Liver (tissue), 9 donors: Measurements from ENCODE around the gene FAN1. TPM values are rescaled to one million over a fixed set of nuclear protein-coding genes. Genes with fewer than 3 reads are reported as not detected.

ENCODE experiments used
- DNase-seq: peaks from one replicate; pipeline ENCODE4 v3.0.0-alpha.2; 2017; ENCODE audit warnings: low spot score
- H3K27ac ChIP-seq, 2 donors: one replicate each; pipeline ENCODE4 v1.7.0; 2013; ENCODE audit warnings: inconsistent platforms in 2 of 2, low read length in 2 of 2, control low read depth in 1 of 2, low read depth in 1 of 2, mild to moderate bottlenecking in 1 of 2
- H3K27me3 ChIP-seq, 4 donors: one replicate each; pipeline versions ENCODE4 v1.6.1 to v1.7.0; 2013; ENCODE audit warnings: low read length in 3 of 4, inconsistent platforms in 1 of 4, mild to moderate bottlenecking in 1 of 4, moderate library complexity in 1 of 4; ENCODE audit not compliant: control insufficient read depth in 4 of 4, insufficient read depth in 4 of 4
- H3K36me3 ChIP-seq, 4 donors: one replicate each; pipeline versions ENCODE4 v1.6.1 to v1.7.0; 2013; ENCODE audit warnings: low read length in 3 of 4, mild to moderate bottlenecking in 3 of 4, low read depth in 1 of 4, moderate library complexity in 1 of 4; ENCODE audit not compliant: control insufficient read depth in 4 of 4, insufficient read depth in 3 of 4
- H3K4me1 ChIP-seq, 4 donors: one replicate each; pipeline versions ENCODE4 v1.6.1 to v1.7.0; 2013; ENCODE audit warnings: low read length in 3 of 4, mild to moderate bottlenecking in 3 of 4, moderate library complexity in 1 of 4; ENCODE audit not compliant: control insufficient read depth in 4 of 4, insufficient read depth in 4 of 4
- H3K4me3 ChIP-seq, 3 donors: one replicate each; pipeline versions ENCODE4 v1.6.1 to v1.7.0; 2013; ENCODE audit warnings: low read length in 3 of 3, control low read depth in 1 of 3, low read depth in 1 of 3, mild to moderate bottlenecking in 1 of 3
- H3K9ac ChIP-seq, 2 donors: one replicate each; pipeline ENCODE4 v1.7.0; 2013; ENCODE audit warnings: low read length in 2 of 2, mild to moderate bottlenecking in 2 of 2, moderate library complexity in 2 of 2, control low read depth in 1 of 2, low read depth in 1 of 2
- H3K9me3 ChIP-seq, 4 donors: one replicate each; pipeline versions ENCODE4 v1.6.1 to v1.7.0; 2013; ENCODE audit warnings: low read length in 3 of 4; ENCODE audit not compliant: control insufficient read depth in 4 of 4
- EGR1 ChIP-seq, 2 donors: IDR thresholded peaks; 2 replicates each; pipeline ENCODE4 v1.6.1; 2016 to 2018; ENCODE audit warnings: antibody characterized with exemption in 2 of 2, low read depth in 2 of 2
- FOXA1 ChIP-seq: IDR thresholded peaks from 2 replicates; pipeline ENCODE4 v1.6.1; 2016; ENCODE audit warnings: antibody characterized with exemption
- FOXA2 ChIP-seq: IDR thresholded peaks from 2 replicates; pipeline ENCODE4 v1.6.1; 2016; ENCODE audit warnings: antibody characterized with exemption
- HNF4A ChIP-seq, 2 donors: conservative IDR thresholded peaks; 2 replicates each; pipeline ENCODE4 v1.6.1; 2016; ENCODE audit warnings: antibody characterized with exemption in 2 of 2, mild to moderate bottlenecking in 2 of 2
- HNF4G ChIP-seq: IDR thresholded peaks from 2 replicates; pipeline ENCODE4 v1.6.1; 2016; ENCODE audit warnings: antibody characterized with exemption
- JUND ChIP-seq, 2 donors: IDR thresholded peaks; 2 replicates each; pipeline ENCODE4 v1.6.1; 2016; ENCODE audit warnings: antibody characterized with exemption in 2 of 2
- NR2F2 ChIP-seq: IDR thresholded peaks from 2 replicates; pipeline ENCODE4 v1.6.1; 2016; ENCODE audit warnings: antibody characterized with exemption
- RAD21 ChIP-seq, 2 donors: IDR thresholded peaks; 2 replicates each; pipeline ENCODE4 v1.6.1; 2016; ENCODE audit warnings: antibody characterized with exemption in 2 of 2, mild to moderate bottlenecking in 2 of 2
- RXRA ChIP-seq, 2 donors: IDR thresholded peaks; 2 replicates each; pipeline ENCODE4 v1.6.1; 2017 to 2018; ENCODE audit warnings: antibody characterized with exemption in 2 of 2, mild to moderate bottlenecking in 1 of 2
- SP1 ChIP-seq: IDR thresholded peaks from 2 replicates; pipeline ENCODE4 v1.6.1; 2018; ENCODE audit warnings: antibody characterized with exemption, mild to moderate bottlenecking
- TAF1 ChIP-seq: conservative IDR thresholded peaks from 2 replicates; pipeline ENCODE4 v1.6.1; 2016; ENCODE audit warnings: antibody characterized with exemption, mild to moderate bottlenecking
- YY1 ChIP-seq: IDR thresholded peaks from 2 replicates; pipeline ENCODE4 v1.6.1; 2016; ENCODE audit warnings: antibody characterized with exemption, mild to moderate bottlenecking
- WGBS: extraction: QIAGEN DNeasy Blood & Tissue Kit; methylation state at CpG from one replicate; pipeline ENCODE4 v1.1.7; 2013; 5-methylcytosine and 5-hydroxymethylcytosine counted together
- polyA plus RNA-seq, 2 donors: library from polyadenylated mRNA; stranded (reverse) in 1 of 2; unstranded in 1 of 2; fragments of 200-250 nt in 1 of 2; fragments of >200 nt in 1 of 2; fragmentation: Nextera tagmentation in 1 of 2; extraction: Ambion mirVana in 1 of 2; gene quantifications; one replicate each; pipeline versions ENCODE4 v1.2.1 to v1.2.3, GENCODE V29; 2013 to 2015
- total RNA-seq, 2 donors: library from RNA; depleted of rRNA; stranded (reverse); fragments of >200 nt; gene quantifications; one replicate each; pipeline ENCODE4 v1.2.3, GENCODE V29; 2014
- TF ChIP-seq, protein P1 (sequence below): fragments of 150-350 bp; IDR thresholded peaks from 2 replicates; pipeline ENCODE4 v1.5.1; 2017; ENCODE audit warnings: improper control_type of control experiment, low read depth, low read length; ENCODE audit not compliant: missing input control
- TF ChIP-seq, protein P2 (sequence below): IDR thresholded peaks from 2 replicates; pipeline ENCODE4 v1.6.1; 2016; ENCODE audit warnings: antibody characterized with exemption
- TF ChIP-seq, protein P3 (sequence below): IDR thresholded peaks from 2 replicates; pipeline ENCODE4 v1.6.1; 2016; ENCODE audit warnings: antibody characterized with exemption
- TF ChIP-seq, protein P4 (sequence below): IDR thresholded peaks from 2 replicates; pipeline ENCODE4 v1.6.1; 2016; ENCODE audit warnings: antibody characterized with exemption, mild to moderate bottlenecking
- TF ChIP-seq, protein P5 (sequence below): IDR thresholded peaks from 2 replicates; pipeline ENCODE4 v1.6.1; 2016; ENCODE audit warnings: antibody characterized with exemption
- donor health status: healthy.
- donor health status: healthy.
- donor health status: healthy.
- donor health status: healthy.
- donor health status: healthy.

The FAN1 gene
- total and polyA plus RNA-seq, 4 donors, result 5.2 to 17.1 (median 7.5) TPM

DNA sequence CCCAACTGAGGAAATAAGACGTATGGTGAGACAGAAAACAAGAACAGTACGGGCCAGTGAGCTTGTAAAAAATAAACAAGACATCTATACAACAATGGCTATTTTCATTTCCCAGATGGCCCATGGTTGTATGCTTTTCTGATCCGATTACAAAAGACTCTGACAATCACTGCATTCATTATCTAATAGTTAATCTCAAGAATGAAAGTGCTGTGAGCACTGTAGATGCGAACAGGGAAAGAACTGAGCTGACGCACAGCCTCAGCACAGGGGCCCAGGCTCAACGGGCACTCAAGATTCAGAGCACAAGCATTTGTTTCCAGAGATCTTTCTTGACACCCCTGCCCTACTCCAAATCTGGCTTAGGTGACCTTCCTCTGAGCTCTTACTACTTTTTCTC, 80.8 kb downstream of the FAN1 start:
- TF ChIP-seq, protein P1, sequence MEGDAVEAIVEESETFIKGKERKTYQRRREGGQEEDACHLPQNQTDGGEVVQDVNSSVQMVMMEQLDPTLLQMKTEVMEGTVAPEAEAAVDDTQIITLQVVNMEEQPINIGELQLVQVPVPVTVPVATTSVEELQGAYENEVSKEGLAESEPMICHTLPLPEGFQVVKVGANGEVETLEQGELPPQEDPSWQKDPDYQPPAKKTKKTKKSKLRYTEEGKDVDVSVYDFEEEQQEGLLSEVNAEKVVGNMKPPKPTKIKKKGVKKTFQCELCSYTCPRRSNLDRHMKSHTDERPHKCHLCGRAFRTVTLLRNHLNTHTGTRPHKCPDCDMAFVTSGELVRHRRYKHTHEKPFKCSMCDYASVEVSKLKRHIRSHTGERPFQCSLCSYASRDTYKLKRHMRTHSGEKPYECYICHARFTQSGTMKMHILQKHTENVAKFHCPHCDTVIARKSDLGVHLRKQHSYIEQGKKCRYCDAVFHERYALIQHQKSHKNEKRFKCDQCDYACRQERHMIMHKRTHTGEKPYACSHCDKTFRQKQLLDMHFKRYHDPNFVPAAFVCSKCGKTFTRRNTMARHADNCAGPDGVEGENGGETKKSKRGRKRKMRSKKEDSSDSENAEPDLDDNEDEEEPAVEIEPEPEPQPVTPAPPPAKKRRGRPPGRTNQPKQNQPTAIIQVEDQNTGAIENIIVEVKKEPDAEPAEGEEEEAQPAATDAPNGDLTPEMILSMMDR, result no peak
- TF ChIP-seq EGR1 (IDR thresholded peaks at IDR 0.05; ENCODE audit: low read depth in 2 of 2), result no peak
- TF ChIP-seq, protein P2, sequence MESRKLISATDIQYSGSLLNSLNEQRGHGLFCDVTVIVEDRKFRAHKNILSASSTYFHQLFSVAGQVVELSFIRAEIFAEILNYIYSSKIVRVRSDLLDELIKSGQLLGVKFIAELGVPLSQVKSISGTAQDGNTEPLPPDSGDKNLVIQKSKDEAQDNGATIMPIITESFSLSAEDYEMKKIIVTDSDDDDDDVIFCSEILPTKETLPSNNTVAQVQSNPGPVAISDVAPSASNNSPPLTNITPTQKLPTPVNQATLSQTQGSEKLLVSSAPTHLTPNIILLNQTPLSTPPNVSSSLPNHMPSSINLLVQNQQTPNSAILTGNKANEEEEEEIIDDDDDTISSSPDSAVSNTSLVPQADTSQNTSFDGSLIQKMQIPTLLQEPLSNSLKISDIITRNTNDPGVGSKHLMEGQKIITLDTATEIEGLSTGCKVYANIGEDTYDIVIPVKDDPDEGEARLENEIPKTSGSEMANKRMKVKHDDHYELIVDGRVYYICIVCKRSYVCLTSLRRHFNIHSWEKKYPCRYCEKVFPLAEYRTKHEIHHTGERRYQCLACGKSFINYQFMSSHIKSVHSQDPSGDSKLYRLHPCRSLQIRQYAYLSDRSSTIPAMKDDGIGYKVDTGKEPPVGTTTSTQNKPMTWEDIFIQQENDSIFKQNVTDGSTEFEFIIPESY, result no peak
- TF ChIP-seq RXRA (IDR thresholded peaks at IDR 0.05), result no peak
- TF ChIP-seq, protein P3, sequence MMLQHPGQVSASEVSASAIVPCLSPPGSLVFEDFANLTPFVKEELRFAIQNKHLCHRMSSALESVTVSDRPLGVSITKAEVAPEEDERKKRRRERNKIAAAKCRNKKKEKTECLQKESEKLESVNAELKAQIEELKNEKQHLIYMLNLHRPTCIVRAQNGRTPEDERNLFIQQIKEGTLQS, result no peak
- TF ChIP-seq YY1, result no peak
- TF ChIP-seq TAF1, result no peak
- TF ChIP-seq RAD21 (IDR thresholded peaks at IDR 0.05), result no peak
- no peak for TF ChIP-seq FOXA2
- no peak for TF ChIP-seq HNF4A (conservative IDR thresholded peaks at IDR 0.05)
- TF ChIP-seq SP1, result no peak
- no peak for TF ChIP-seq HNF4G
- TF ChIP-seq, protein P4, sequence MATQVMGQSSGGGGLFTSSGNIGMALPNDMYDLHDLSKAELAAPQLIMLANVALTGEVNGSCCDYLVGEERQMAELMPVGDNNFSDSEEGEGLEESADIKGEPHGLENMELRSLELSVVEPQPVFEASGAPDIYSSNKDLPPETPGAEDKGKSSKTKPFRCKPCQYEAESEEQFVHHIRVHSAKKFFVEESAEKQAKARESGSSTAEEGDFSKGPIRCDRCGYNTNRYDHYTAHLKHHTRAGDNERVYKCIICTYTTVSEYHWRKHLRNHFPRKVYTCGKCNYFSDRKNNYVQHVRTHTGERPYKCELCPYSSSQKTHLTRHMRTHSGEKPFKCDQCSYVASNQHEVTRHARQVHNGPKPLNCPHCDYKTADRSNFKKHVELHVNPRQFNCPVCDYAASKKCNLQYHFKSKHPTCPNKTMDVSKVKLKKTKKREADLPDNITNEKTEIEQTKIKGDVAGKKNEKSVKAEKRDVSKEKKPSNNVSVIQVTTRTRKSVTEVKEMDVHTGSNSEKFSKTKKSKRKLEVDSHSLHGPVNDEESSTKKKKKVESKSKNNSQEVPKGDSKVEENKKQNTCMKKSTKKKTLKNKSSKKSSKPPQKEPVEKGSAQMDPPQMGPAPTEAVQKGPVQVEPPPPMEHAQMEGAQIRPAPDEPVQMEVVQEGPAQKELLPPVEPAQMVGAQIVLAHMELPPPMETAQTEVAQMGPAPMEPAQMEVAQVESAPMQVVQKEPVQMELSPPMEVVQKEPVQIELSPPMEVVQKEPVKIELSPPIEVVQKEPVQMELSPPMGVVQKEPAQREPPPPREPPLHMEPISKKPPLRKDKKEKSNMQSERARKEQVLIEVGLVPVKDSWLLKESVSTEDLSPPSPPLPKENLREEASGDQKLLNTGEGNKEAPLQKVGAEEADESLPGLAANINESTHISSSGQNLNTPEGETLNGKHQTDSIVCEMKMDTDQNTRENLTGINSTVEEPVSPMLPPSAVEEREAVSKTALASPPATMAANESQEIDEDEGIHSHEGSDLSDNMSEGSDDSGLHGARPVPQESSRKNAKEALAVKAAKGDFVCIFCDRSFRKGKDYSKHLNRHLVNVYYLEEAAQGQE, result no peak
- TF ChIP-seq, protein P5, sequence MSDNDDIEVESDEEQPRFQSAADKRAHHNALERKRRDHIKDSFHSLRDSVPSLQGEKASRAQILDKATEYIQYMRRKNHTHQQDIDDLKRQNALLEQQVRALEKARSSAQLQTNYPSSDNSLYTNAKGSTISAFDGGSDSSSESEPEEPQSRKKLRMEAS, result no peak
- no peak for TF ChIP-seq JUND (IDR thresholded peaks at IDR 0.05)
- TF ChIP-seq NR2F2, result no peak
- no peak for TF ChIP-seq FOXA1
- H3K4me1 ChIP-seq, result peaks cover 7 to 44% (median 27%) of the 10 kb centered on the region in 4 donors
- H3K27me3 ChIP-seq, result no peaks in the 10 kb centered on the region
- no peak for DNase-seq
- no peaks in the 10 kb centered on the region for H3K9me3 ChIP-seq
- H3K27ac ChIP-seq, result no peak overlapping the region
- H3K4me3 ChIP-seq, result no peak overlapping the region
- H3K36me3 ChIP-seq, result peaks cover 3 to 22% (median 10%) of the 10 kb centered on the region in 4 donors
- no peak overlapping the region for H3K9ac ChIP-seq
- 73% methylated on average over 6 of the region's 6 CpGs for WGBS

DNA sequence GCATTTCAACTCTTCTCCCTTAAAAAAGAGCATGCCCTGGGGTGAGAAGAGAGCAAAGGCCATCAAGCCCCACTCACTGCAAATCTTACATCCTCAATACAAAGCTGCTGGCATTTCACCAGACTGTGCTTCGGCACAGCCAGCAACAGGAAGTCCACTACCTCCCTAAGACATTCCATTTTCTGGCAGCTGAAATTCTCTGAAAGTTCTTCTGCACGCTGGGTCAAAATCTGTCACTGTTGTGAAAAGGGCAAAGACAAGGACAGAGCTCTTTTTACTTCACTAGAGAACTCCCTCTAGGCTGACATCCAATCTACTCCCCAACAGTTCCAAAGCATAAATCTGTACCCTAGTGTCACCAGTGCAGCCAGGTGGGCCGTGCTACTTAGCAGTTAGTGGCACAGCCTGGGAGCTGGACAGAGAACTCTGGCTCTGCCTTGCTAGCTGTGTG, 81.4 kb downstream of the FAN1 start:
- H3K36me3 ChIP-seq, result peaks cover 3 to 21% (median 8%) of the 10 kb centered on the region in 4 donors
- WGBS, result 35% methylated on average over 3 of the region's 3 CpGs
- H3K27ac ChIP-seq, result no peak overlapping the region
- peaks cover 7 to 46% (median 31%) of the 10 kb centered on the region in 4 donors for H3K4me1 ChIP-seq
- no peak overlapping the region for H3K4me3 ChIP-seq
- H3K9me3 ChIP-seq, result no peaks in the 10 kb centered on the region
- no peak for TF ChIP-seq NR2F2
- no peak for TF ChIP-seq TAF1
- TF ChIP-seq HNF4A (conservative IDR thresholded peaks at IDR 0.05), result no peak
- no peak for TF ChIP-seq SP1
- TF ChIP-seq FOXA2, result no peak
- TF ChIP-seq HNF4G, result no peak
- no peak for TF ChIP-seq YY1
- TF ChIP-seq RAD21 (IDR thresholded peaks at IDR 0.05), result no peak
- H3K9ac ChIP-seq, result no peak overlapping the region
- no peaks in the 10 kb centered on the region for H3K27me3 ChIP-seq
- no peak for DNase-seq
